Karpas-422 (cell line): Measurements from ENCODE around the gene NCKAP5. TPM values are rescaled to one million over a fixed set of nuclear protein-coding genes. Genes with fewer than 3 reads are reported as not detected.
"Not testable (repeated sequence)": the region's sequence is repeated elsewhere in the genome, so short reads cannot be mapped to it uniquely, and the experiment has no call there.

Experiments
- DNase-seq: peaks from one replicate; pipeline ENCODE4 v3.0.0-alpha.2; 2015
- H2AFZ ChIP-seq: fragments of 200-600 bp; sonication (generic); 2 replicates; pipeline ENCODE4 v1.6.1; 2014; ENCODE audit warnings: antibody characterized with exemption, low read length, mixed read lengths
- H3K27ac ChIP-seq: fragments of 200-600 bp; sonication (generic); 2 replicates; pipeline ENCODE4 v1.5.1; 2014; ENCODE audit warnings: mild to moderate bottlenecking, low read length, moderate library complexity
- H3K27me3 ChIP-seq: fragments of 200-600 bp; sonication (generic); 2 replicates; pipeline ENCODE4 v1.6.1; 2014; ENCODE audit warnings: low read length, mixed read lengths
- H3K36me3 ChIP-seq: fragments of 200-600 bp; sonication (generic); 2 replicates; pipeline ENCODE4 v1.6.1; 2014; ENCODE audit warnings: low read length, mixed read lengths; ENCODE audit not compliant: insufficient read depth
- H3K4me1 ChIP-seq: fragments of 200-600 bp; sonication (generic); 2 replicates; pipeline ENCODE4 v1.6.1; 2014; ENCODE audit warnings: mild to moderate bottlenecking, low read length, mixed read lengths
- H3K4me2 ChIP-seq: fragments of 200-600 bp; sonication (generic); 2 replicates; pipeline ENCODE4 v1.6.1; 2014; ENCODE audit warnings: low read length, low read depth, mild to moderate bottlenecking; ENCODE audit not compliant: poor library complexity, severe bottlenecking
- H3K4me3 ChIP-seq: fragments of 200-600 bp; sonication (generic); 2 replicates; pipeline ENCODE4 v1.5.1; 2014; ENCODE audit warnings: mild to moderate bottlenecking, antibody characterized with exemption, low read length, mixed read lengths
- H3K79me2 ChIP-seq: fragments of 200-600 bp; sonication (generic); 2 replicates; pipeline ENCODE4 v1.6.1; 2014; ENCODE audit warnings: mild to moderate bottlenecking, low read length, mixed read lengths
- H3K9ac ChIP-seq: fragments of 200-600 bp; sonication (generic); 2 replicates; pipeline ENCODE4 v1.6.0; 2014; ENCODE audit warnings: low read length
- H3K9me2 ChIP-seq: fragments of 200-600 bp; sonication (generic), shearing (Covaris generic); replicated peaks from 2 replicates; pipeline ENCODE4 v1.6.0; 2014; ENCODE audit warnings: mild to moderate bottlenecking, low read length, moderate library complexity; ENCODE audit not compliant: insufficient read depth
- H3K9me3 ChIP-seq: fragments of 300-700, 200-600 bp; sonication (generic); 2 replicates; pipeline ENCODE4 v1.6.1; 2014; ENCODE audit warnings: low read length, mixed read lengths
- H4K20me1 ChIP-seq: fragments of 200-600 bp; sonication (generic); 2 replicates; pipeline ENCODE4 v1.6.1; 2014; ENCODE audit warnings: mild to moderate bottlenecking, antibody characterized with exemption, low read length, low read depth; ENCODE audit not compliant: insufficient read depth
- total RNA-seq: library from RNA; depleted of rRNA; stranded (reverse); fragments of >200 nt; shearing (Covaris generic); gene quantifications from 2 replicates; pipeline ENCODE4 v1.2.3, GENCODE V29; 2014; ENCODE audit warnings: low replicate concordance

The NCKAP5 gene
- total RNA-seq, 1 experiment from 2014 or later = not detected

- H3K27ac ChIP-seq = no peak overlapping the region
These were observed 864.9 kb downstream of the NCKAP5 start for GRCh38 chr2:132703396-132703795.

GRCh38 chr2:132701810-132702209 is 866.5 kb downstream of the NCKAP5 start:
- H3K4me3 ChIP-seq = no peak overlapping the region
- no peaks in the 10 kb centered on the region for H4K20me1 ChIP-seq
- H3K9me3 ChIP-seq = no peaks in the 10 kb centered on the region
- H3K9ac ChIP-seq = no peak overlapping the region
- no peaks in the 10 kb centered on the region for H3K27me3 ChIP-seq
- H2AFZ ChIP-seq = no peak overlapping the region
- H3K9me2 ChIP-seq = no peaks in the 10 kb centered on the region
- DNase-seq = no peak
- H3K79me2 ChIP-seq = no peaks in the 10 kb centered on the region
- H3K36me3 ChIP-seq = no peaks in the 10 kb centered on the region
- no peak overlapping the region for H3K27ac ChIP-seq
- H3K4me1 ChIP-seq = peaks cover 3% of the 10 kb centered on the region
- no peak overlapping the region for H3K4me2 ChIP-seq

More at GRCh38 chr2:132703396-132703795, 864.9 kb downstream of the NCKAP5 start:
- Histone ChIP-seq H3K4me2 (no peak overlapping the region), H4K20me1 (no peaks in the 10 kb centered on the region), H3K79me2 (no peaks in the 10 kb centered on the region), H3K36me3 (no peaks in the 10 kb centered on the region), H3K9me2 (no peaks in the 10 kb centered on the region), H3K9me3 (no peaks in the 10 kb centered on the region), H3K9ac (no peak overlapping the region), H3K27me3 (no peaks in the 10 kb centered on the region), H2AFZ (no peak overlapping the region), H3K4me3 (no peak overlapping the region), H3K4me1 (peaks cover under 1% of the 10 kb centered on the region)
- no peak for DNase-seq

- H3K79me2 ChIP-seq, DNase-seq, H3K36me3 ChIP-seq, H2AFZ ChIP-seq, H4K20me1 ChIP-seq, H3K4me1 ChIP-seq, H3K4me3 ChIP-seq, H3K9me3 ChIP-seq, H3K27me3 ChIP-seq, H3K27ac ChIP-seq, H3K9ac ChIP-seq, H3K4me2 ChIP-seq, H3K9me2 ChIP-seq: not testable (repeated sequence)
These were observed 868.5 kb downstream of the NCKAP5 start for GRCh38 chr2:132699802-132700201.

GRCh38 chr2:132698347-132698746 is 869.9 kb downstream of the NCKAP5 start:
- not testable (repeated sequence) for H3K4me3 ChIP-seq, H3K27ac ChIP-seq, H3K4me1 ChIP-seq, H3K27me3 ChIP-seq, DNase-seq, H3K9me3 ChIP-seq, H4K20me1 ChIP-seq, H3K9ac ChIP-seq, H3K36me3 ChIP-seq, H2AFZ ChIP-seq, H3K4me2 ChIP-seq, H3K9me2 ChIP-seq, H3K79me2 ChIP-seq

- Histone ChIP-seq H3K4me3 (no peak overlapping the region), H3K27ac (no peak overlapping the region), H3K4me2 (no peak overlapping the region), H3K79me2 (no peaks in the 10 kb centered on the region), H3K36me3 (no peaks in the 10 kb centered on the region), H3K9me2 (no peaks in the 10 kb centered on the region), H3K4me1 (peaks cover 3% of the 10 kb centered on the region), H3K9ac (no peak overlapping the region), H2AFZ (no peak overlapping the region), H4K20me1 (no peaks in the 10 kb centered on the region), H3K27me3 (no peaks in the 10 kb centered on the region), H3K9me3 (no peaks in the 10 kb centered on the region)
- no peak for DNase-seq
These were observed 870.6 kb downstream of the NCKAP5 start for GRCh38 chr2:132697556-132698205.

- Histone ChIP-seq H4K20me1 (no peaks in the 10 kb centered on the region), H3K9me3 (no peaks in the 10 kb centered on the region)
- no peak for DNase-seq
These were observed 875.4 kb downstream of the NCKAP5 start for GRCh38 chr2:132692816-132693215.

GRCh38 chr2:132691556-132691955 is 876.7 kb downstream of the NCKAP5 start:
- DNase-seq = no peak
- H3K9ac ChIP-seq = no peak overlapping the region
- no peaks in the 10 kb centered on the region for H3K36me3 ChIP-seq
- no peak overlapping the region for H2AFZ ChIP-seq
- H3K4me2 ChIP-seq = no peak overlapping the region
- H3K27ac ChIP-seq = no peak overlapping the region
- H4K20me1 ChIP-seq = no peaks in the 10 kb centered on the region
- H3K9me2 ChIP-seq = no peaks in the 10 kb centered on the region
- H3K4me1 ChIP-seq = no peaks in the 10 kb centered on the region
- H3K27me3 ChIP-seq = no peaks in the 10 kb centered on the region
- H3K79me2 ChIP-seq = no peaks in the 10 kb centered on the region
- H3K4me3 ChIP-seq = no peak overlapping the region
- no peaks in the 10 kb centered on the region for H3K9me3 ChIP-seq

More at GRCh38 chr2:132692816-132693215, 875.4 kb downstream of the NCKAP5 start:
- Histone ChIP-seq H3K36me3 (no peaks in the 10 kb centered on the region), H3K27ac (no peak overlapping the region), H3K4me3 (no peak overlapping the region), H3K9me2 (no peaks in the 10 kb centered on the region), H2AFZ (no peak overlapping the region), H3K27me3 (no peaks in the 10 kb centered on the region), H3K9ac (no peak overlapping the region), H3K4me1 (no peaks in the 10 kb centered on the region), H3K4me2 (no peak overlapping the region), H3K79me2 (no peaks in the 10 kb centered on the region)

GRCh38 chr2:132690664-132691303 is 877.5 kb downstream of the NCKAP5 start:
- Histone ChIP-seq H3K4me2 (no peak overlapping the region), H3K79me2 (no peaks in the 10 kb centered on the region), H4K20me1 (no peaks in the 10 kb centered on the region), H3K4me1 (no peaks in the 10 kb centered on the region), H3K36me3 (no peaks in the 10 kb centered on the region), H3K9me3 (no peaks in the 10 kb centered on the region), H3K4me3 (no peak overlapping the region), H3K9me2 (no peaks in the 10 kb centered on the region), H3K9ac (no peak overlapping the region), H2AFZ (no peak overlapping the region), H3K27ac (no peak overlapping the region), H3K27me3 (no peaks in the 10 kb centered on the region)
- DNase-seq = no peak
